Smooth muscle cell of the brain vasculature (primary cell): ENCODE results near the gene VEGFA.

Experiments
- DNase-seq: peaks from one replicate; pipeline ENCODE4 v3.0.0-alpha.2; 2012; ENCODE audit warnings: low read depth, low spot score

VEGFA gene

DNA sequence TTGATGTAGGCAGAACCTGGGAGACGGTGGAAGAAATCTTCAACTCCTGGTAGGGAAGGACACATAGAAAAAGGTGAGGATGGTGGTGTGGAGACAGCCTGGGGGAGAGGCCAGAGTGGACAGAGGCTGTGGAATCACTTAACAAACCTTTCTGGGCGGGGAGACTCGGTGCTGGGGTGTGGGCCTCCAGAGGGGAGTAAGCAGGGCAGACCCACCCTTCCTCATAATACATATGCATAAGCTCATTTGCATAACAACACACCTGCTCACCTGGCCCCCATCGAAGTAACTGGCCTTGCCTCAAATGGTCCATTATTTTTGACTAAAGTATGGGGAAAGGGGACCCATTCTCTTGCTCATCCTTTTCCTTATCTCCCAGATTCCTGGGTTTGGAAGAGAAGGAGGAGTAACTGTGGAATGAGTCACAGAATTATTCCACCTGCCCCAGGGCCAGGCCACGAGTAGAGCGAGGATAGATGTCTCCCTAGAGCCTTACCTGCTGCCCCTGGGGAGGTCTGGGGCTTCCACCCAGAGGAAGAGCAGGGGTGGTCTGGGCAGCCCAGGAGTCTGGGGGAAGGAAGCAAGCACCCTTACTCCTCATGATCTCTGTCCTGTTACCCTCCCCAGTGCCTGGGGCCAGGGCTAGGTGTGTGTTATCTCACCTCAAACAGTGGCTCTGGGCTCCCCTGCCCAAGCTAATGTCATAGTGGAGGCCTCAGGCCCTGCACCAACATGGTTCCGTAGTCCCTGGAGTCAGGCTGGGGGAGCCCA lies 10.7 kb upstream of the VEGFA start:
- DNase-seq, result no peak

DNA sequence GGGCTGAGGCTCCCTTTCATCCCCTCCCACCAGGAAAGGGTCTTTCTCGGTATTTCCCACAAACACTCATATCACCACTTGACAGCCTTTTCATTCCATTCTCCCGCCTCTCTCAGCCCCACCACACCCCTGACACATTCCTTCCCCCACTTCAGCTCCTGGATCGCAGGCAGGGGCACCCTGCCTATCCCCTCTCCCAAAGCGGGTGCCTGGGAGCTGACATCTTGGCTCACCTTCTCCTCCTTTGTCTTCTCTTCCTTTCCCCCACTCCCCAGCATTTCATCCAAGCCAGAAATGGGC lies 10.2 kb upstream of the VEGFA start:
- no peak for DNase-seq

DNA sequence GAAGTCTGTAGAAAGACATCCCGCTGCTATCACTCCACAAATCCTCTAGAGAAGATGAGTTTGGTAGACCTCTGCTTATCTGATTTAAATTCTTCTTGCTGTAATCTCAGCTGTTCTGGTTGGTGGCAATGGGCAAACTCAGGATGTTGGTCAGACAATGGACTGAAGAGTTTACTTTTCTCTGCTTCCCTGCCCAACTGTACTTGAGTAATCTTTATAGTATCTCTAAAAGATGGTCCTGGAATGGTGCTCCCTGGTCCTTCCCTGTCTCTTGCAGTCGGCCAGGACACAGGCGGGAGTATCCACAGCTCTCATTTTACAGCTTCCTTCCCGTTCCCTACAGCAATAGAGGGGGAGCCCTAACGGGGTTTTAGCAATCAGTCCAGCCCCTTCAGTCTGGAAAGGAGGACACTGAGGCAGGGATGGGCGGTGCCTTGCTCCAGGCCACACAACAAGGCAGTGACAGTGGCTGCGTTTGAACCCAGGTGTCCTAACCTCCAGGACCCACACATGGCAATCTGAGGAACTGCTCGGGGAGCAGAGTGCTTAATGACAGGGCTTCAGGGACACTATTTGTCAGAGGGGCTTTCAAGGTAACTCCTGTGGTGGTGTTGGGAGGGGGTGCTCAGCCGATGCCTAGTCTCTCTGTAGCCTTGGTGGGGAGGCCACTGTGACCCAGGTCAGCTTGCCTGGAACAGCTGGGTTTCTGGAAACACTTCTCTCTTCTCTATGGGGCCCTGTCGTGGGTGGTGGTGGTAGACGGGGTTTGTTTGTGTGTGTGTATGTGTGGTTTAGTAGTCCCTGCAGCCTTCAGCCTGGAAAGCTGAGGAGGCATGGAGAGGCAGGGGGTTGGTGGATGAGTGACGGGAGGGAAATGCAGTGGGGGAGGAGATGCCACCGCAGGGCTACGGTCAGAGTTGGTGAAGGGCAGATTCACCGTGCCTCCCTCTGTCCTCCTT lies 9.5 kb upstream of the VEGFA start:
- DNase-seq, result no peak

DNA sequence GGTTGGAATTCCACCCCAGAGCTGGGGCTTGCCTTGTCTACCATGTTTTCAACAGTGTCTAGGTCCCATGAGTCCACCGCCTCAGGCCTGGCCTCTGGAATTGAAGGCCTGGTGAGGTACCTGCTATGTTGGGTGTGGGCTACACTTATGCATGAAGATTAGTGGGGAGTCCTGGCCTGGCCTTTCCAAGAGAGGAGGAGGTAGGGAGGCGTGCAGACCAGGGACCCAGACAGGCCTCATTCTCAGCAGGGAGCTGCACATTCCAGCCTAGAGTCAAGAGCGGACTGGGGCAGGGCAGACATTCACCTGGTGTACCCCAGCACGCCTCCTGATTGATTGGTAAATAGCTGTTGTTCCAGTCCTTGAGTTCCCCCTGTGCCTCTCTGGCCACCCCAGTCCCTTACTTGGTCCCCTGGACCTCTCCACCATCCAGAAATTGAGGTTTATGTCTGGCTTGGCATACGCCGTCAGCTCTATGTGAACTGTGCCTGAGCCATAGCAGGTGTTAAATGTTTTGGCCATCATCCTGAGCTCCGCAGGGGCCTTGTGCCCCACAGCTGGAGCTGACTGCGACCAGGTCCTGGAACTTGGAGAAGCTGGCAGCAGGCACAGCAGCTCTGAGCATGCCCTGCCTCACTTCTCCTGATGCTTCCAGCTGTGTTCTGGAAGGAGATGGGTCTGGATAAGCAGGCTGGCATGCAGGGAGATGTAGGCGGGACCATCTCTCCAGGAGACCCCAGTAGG lies 8.2 kb upstream of the VEGFA start:
- DNase-seq, result no peak

GRCh38 chr6:43762410-43762768 lies 7.6 kb upstream of the VEGFA start:
- DNase-seq, result no peak

GRCh38 chr6:43762966-43763695 lies 6.9 kb upstream of the VEGFA start:
- DNase-seq, result no peak

DNA sequence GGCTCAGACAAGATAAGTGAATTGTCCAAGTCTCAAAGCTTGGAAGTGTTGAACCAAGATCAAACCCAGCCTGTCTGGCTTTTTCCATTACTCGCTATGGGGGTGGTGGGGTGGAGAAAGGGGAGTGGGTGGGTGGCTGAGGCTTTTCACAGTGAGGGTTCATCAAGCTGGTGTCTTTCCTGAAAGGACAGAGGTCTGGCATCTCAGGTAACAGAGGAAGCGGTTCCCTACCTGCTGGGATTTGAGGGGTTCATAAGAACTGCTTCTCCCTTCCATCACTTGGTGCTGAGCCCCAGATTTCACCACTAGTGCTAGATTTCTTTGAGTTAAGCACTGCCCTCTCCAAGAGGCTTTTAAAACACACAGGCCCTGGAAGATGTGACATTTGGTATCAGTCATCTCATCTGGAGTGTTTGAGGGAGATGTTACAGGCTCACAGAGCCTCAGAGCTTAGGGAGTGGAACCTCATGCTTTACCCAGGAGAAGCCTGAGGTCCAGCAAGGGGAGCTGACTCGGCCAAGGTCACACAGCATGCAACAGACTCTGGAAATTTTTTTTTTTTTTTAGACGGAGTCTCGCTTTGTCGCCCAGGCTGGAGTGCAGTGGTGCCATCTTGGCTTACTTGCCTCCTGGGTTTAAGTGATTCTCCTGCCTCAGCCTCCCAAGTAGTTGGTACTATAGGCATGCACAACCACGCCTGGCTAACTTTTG lies 6.0 kb upstream of the VEGFA start:
- DNase-seq, result no peak

DNA sequence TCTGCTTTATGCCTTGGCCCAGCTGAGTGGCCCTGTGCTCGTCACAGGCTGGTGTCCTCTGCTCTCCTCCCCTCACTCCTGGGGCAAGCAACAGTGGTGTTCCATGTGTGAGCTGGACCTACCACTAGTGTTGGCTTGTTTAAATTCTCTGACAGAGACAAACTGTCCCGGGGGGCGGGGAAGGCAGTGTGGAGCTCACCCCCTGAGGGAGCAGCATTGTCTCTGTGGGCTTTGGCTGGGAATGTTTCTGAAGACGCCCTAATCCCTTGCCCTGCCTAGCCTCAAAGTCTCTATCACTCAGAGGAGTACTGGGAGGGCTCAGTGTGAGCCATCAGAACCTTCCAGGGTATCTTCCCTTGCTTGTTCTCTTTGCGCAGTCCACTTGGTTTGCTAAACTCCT lies 5.2 kb upstream of the VEGFA start:
- DNase-seq, result no peak

DNA sequence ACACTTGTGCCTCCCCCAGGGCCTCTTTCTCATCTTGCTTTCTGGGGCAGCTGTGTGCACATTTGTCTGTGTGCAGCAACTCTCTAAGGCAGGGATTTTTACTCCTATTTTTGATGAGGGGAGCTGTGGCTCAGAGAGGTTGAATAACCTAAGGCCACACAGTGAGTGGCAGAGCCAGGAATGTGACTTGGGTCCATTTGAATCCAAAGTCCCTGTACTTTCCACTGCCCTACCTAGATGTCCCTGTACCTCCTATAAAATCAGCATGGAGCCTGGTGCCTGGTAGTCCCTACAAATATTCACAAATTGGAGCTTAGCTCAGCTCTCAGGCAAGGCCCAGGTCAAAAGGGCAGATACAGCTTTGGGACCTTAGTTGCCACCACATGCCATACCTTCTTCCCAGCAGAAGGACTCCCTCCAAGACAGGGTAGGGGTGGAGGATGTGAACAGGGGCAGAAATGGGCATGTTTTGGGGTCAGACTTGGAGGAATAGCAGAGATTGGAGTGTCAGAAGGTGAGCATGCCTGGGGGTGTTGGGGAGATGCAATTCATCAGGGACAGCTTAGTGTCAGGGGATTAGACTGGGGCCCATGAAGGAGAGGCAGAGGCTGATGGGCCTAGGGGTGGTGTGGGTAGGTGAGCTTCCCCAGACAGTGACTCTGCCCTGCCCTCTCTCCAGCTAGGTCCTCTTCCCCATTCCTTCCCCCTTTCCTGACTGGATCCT lies 4.1 kb upstream of the VEGFA start:
- no peak for DNase-seq

DNA sequence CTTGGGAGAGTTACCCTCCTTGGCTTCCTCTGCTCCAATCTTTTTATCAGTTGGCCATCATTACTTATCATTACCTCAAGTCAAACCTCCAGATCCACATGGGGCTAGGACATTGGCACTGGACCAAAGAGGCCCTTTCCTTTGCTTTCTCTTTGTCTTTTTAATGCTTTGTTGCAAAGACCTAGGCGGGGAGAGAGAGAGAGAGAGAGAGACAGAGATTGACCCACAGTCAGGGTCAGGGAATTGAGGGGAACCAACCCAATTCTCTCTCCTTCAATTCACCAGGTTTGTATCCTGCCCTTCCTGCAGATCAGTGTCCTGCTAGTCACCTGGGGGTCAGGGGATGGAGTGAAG lies 3.5 kb upstream of the VEGFA start:
- no peak for DNase-seq

DNA sequence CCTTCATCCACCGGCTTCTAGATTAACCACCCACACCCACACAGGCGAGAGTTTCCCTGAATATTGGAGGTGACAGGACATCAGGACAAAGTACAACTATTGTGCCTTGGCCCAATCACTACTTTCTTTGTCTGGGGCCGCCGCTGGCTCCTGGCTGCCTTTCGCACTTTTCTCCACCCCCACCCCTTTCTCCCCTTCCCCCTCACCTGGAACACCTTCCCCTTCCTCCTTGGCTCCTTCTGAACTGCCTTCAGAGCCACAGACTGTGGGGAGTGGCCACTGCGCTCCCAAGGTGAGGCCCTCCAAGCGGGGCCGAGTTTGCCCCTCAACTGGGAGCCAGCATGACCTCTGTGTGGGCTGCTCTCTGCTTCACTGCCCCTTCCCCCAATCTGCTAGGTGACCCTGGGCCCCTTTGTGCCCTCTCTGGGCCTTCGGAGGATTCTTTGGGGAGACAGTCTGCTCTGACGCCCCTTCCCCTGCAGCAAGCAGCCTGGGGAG lies 3.0 kb upstream of the VEGFA start:
- no peak for DNase-seq

DNA sequence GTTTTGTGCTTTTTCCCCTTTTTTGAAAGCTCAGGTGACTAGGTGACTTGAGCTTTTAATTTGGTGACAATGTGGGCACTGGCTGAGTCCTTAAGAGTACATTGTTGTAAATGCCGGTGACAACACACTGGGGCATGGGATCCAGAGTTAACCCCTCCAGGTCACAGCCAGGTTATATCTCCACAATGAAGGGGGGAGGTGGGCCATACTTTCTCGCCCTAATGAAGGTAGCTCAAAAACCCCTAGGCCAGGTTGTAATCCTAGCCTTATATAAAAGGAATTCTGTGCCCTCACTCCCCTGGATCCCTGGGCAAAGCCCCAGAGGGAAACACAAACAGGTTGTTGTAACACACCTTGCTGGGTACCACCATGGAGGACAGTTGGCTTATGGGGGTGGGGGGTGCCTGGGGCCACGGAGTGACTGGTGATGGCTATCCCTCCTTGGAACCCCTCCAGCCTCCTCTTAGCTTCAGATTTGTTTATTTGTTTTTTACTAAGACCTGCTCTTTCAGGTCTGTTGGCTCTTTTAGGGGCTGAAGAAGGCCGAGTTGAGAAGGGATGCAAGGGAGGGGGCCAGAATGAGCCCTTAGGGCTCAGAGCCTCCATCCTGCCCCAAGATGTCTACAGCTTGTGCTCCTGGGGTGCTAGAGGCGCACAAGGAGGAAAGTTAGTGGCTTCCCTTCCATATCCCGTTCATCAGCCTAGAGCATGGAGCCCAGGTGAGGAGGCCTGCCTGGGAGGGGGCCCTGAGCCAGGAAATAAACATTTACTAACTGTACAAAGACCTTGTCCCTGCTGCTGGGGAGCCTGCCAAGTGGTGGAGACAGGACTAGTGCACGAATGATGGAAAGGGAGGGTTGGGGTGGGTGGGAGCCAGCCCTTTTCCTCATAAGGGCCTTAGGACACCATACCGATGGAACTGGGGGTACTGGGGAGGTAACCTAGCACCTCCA lies 2.2 kb upstream of the VEGFA start:
- no peak for DNase-seq

- no peak for DNase-seq
These were observed 1.5 kb upstream of the VEGFA start for GRCh38 chr6:43768506-43768860.

- no peak for DNase-seq
These were observed 957 bp upstream of the VEGFA start for GRCh38 chr6:43768983-43769525.

GRCh38 chr6:43770372-43771209 lies 580 bp downstream of the VEGFA start:
- DNase-seq, result no peak

DNA sequence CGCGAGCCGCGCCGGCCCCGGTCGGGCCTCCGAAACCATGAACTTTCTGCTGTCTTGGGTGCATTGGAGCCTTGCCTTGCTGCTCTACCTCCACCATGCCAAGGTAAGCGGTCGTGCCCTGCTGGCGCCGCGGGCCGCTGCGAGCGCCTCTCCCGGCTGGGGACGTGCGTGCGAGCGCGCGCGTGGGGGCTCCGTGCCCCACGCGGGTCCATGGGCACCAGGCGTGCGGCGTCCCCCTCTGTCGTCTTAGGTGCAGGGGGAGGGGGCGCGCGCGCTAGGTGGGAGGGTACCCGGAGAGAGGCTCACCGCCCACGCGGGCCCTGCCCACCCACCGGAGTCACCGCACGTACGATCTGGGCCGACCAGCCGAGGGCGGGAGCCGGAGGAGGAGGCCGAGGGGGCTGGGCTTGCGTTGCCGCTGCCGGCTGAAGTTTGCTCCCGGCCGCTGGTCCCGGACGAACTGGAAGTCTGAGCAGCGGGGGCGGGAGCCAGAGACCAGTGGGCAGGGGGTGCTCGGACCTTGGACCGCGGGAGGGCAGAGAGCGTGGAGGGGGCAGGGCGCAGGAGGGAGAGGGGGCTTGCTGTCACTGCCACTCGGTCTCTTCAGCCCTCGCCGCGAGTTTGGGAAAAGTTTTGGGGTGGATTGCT lies 1.3 kb downstream of the VEGFA start:
- no peak for DNase-seq

DNA sequence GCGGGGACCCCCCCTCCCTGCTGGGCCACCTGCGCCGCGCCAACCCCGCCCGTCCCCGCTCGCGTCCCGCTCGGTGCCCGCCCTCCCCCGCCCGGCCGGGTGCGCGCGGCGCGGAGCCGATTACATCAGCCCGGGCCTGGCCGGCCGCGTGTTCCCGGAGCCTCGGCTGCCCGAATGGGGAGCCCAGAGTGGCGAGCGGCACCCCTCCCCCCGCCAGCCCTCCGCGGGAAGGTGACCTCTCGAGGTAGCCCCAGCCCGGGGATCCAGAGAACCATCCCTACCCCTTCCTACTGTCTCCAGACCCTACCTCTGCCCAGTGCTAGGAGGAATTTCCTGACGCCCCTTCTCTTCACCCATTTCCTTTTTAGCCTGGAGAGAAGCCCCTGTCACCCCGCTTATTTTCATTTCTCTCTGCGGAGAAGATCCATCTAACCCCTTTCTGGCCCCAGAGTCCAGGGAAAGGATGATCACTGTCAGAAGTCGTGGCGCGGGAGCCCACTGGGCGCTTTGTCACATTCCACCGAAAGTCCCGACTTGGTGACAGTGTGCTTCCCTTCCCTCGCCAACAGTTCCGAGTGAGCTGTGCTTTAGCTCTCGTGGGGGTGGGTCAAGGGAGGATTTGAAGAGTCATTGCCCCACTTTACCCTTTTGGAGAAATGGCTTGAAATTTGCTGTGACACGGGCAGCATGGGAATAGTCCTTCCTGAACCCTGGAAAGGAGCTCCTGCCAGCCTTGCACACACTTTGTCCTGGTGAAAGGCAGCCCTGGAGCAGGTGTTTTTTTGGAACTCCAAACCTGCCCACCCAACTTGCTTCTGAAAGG lies 2.1 kb downstream of the VEGFA start:
- no peak for DNase-seq
